Measurements from ENCODE around the gene DNAJC25.

DNAJC25 gene

DNA sequence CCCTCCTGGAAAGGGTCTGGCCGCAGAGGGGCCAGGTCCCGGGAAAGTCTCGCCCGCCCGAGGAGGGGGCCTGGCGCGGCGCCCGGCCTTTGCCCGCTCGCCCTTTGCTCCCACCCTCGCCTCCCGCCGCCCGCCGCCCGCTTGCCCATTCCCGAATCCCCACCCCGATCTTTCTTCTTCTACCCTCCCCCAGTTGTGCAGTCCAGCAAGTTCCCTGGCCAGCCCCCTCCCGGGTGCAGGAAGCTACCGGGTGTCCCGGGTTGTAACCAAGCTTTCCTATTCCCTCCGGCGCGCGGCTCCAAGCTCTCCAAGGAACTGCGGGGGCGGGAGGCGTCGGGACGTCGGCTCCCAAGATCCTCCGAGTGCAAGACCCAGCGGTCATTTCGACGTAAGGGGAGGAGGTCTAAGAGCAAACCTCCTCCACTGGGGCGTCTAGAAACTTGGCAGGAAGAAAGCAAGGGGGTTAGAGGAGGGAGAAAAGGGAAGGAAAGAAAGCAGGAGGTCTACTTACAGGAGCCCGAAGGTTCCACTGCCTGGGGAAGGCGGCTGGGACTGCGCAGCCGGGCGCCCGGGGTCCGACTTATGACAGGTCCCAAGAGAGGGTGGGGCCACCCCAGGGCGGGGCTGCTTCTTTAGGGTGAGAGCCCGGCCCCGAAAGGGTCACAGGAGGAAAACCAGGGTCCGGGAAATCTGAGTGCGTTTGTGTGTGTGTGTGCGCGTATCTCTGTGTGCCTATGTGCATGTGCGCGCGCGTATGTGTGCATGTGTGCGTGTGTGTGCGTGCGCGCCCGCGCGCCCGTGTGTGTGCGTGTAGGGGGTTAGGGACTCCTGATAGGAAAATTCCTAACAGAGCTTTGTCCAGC lies 31.8 kb upstream of the DNAJC25 start, which contains the start of gene PTGR1:
Gene PTGR1 (minus strand): TSS at position 556 of the 863 bp plus-strand sequence. CDS start 2,225 bp downstream, outside the sequence.
- Histone ChIP-seq H3K36me3 (ENCODE audit: control insufficient read depth in 4 of 4, insufficient read depth in 4 of 4, low read length in 3 of 4) (no peaks in the 10 kb centered on the region), H3K27ac (ENCODE audit: insufficient read depth in 1 of 2, low read depth in 1 of 2, low read length in 2 of 2, poor library complexity in 1 of 2, severe bottlenecking in 2 of 2) (no peak within 1 kb of the TSS), H3K9me3 (ENCODE audit: control extremely low read depth in 1 of 5, control insufficient read depth in 4 of 5, insufficient read depth in 2 of 5, low read depth in 1 of 5, low read length in 4 of 5) (no peaks in the 10 kb centered on the region), H3K27me3 (replicated peaks in 2 of 5; ENCODE audit: control insufficient read depth in 4 of 5, insufficient read depth in 5 of 5, low read length in 4 of 5) (peaks cover 0 to 23% (median 2%) of the 10 kb centered on the region in 5 experiments), H3K4me3 (ENCODE audit: control insufficient read depth in 1 of 7, extremely low read depth in 1 of 7, insufficient read depth in 4 of 7, low read depth in 2 of 7, low read length in 6 of 7) (peak within 1 kb of the TSS; percentile 41 to 77 (median 73)), H3K4me1 (ENCODE audit: control extremely low read depth in 1 of 4, control insufficient read depth in 4 of 4, insufficient read depth in 4 of 4, low read length in 3 of 4) (peaks cover 2 to 20% (median 19%) of the 10 kb centered on the region in 4 experiments)
- ChIA-PET CTCF (interaction anchor here (0.8 to 2.6 kb wide), 8 partner anchors 8 to 142 kb away, joined by 3 to 16 read pairs (median 4); no protein-coding TSS in a partner anchor), POLR2A (no interaction called here)
- WGBS (ENCODE audit: insufficient coverage): 0% methylated on average over 50 of the region's 64 CpGs
- peak; percentile 50 to 79 (median 64) for DNase-seq

DNA sequence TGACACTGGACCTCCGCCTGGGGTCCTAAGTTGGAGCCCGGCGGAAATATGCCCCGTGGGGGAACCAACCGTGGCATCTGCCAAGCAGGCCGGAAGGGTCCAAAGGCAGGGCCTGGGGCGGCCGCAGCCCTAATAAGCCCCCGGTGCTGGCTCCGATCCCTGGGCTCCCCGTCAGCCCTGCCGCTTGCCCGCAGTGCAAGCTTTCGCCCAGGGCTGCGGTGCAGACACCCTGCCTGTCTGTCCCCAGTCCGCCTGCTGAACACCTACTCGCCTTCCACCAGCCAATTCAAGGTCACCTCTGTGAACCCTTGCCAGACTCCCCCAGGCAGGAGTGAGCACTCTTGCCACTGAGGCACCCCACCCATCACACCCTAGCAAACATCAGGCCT lies 31.2 kb upstream of the DNAJC25 start:
- ChIA-PET CTCF (interaction anchor here (0.8 to 2.6 kb wide), 4 partner anchors 13 to 90 kb away, joined by 3 to 16 read pairs (median 4); no protein-coding TSS in a partner anchor), POLR2A (no interaction called here)
- H3K9me3 ChIP-seq (ENCODE audit: control extremely low read depth in 1 of 5, control insufficient read depth in 4 of 5, insufficient read depth in 2 of 5, low read depth in 1 of 5, low read length in 4 of 5): no peaks in the 10 kb centered on the region
- no peaks in the 10 kb centered on the region for H3K36me3 ChIP-seq (ENCODE audit: control insufficient read depth in 4 of 4, insufficient read depth in 4 of 4, low read length in 3 of 4)
- peaks cover 2 to 20% (median 19%) of the 10 kb centered on the region in 4 experiments for H3K4me1 ChIP-seq (ENCODE audit: control extremely low read depth in 1 of 4, control insufficient read depth in 4 of 4, insufficient read depth in 4 of 4, low read length in 3 of 4)
- H3K4me3 ChIP-seq (ENCODE audit: control insufficient read depth in 1 of 7, extremely low read depth in 1 of 7, insufficient read depth in 4 of 7, low read depth in 2 of 7, low read length in 6 of 7): peak overlapping the region in 6 of 7 experiments; percentile 63 to 77 (median 74)
- WGBS (ENCODE audit: insufficient coverage): 52% methylated on average over 17 of the region's 17 CpGs
- no peak overlapping the region for H3K27ac ChIP-seq (ENCODE audit: insufficient read depth in 1 of 2, low read depth in 1 of 2, low read length in 2 of 2, poor library complexity in 1 of 2, severe bottlenecking in 2 of 2)
- DNase-seq: no peak
- H3K27me3 ChIP-seq (replicated peaks in 2 of 5; ENCODE audit: control insufficient read depth in 4 of 5, insufficient read depth in 5 of 5, low read length in 4 of 5): peaks cover 0 to 23% (median 2%) of the 10 kb centered on the region in 5 experiments

DNA sequence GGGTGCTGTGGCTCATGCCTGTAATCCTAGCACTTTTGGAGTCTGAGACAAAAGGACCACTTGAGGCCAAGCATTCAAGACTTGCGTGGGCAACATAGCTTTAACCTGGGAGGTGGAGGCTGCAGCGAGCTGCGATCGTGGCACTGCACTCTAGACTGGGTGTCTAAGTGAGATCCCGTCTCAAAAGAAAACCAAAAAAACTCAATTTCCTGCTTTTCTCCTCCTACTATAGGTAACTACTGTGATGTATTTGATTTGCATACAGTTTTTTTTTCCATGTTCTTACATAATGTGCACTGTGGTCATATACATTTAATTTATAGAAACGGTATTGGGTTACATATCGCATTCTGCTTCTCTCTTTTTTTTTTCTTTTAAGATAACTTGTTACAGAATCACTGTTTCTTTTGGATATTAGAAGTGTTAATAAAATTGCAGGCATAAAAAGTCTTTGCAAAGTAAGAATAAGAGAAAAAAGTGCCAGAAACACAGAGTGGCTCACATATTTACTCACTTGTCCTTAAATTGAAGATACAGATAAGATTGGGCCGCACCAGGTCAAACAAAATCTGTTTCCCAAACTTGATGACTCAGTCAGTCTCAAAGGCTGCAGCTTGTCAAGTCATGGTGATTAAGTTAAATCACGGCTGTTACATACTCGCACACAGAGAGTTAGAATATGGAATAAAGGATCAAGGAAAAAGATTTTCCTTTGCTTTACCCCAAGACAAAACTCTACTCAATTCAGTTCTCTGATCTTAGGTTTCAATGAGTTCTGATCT lies 29.7 kb upstream of the DNAJC25 start:
- Histone ChIP-seq H3K36me3 (ENCODE audit: control insufficient read depth in 4 of 4, insufficient read depth in 4 of 4, low read length in 3 of 4) (no peaks in the 10 kb centered on the region), H3K27me3 (replicated peaks in 2 of 5; ENCODE audit: control insufficient read depth in 4 of 5, insufficient read depth in 5 of 5, low read length in 4 of 5) (peaks cover 0 to 23% (median 2%) of the 10 kb centered on the region in 5 experiments), H3K9me3 (ENCODE audit: control extremely low read depth in 1 of 5, control insufficient read depth in 4 of 5, insufficient read depth in 2 of 5, low read depth in 1 of 5, low read length in 4 of 5) (no peaks in the 10 kb centered on the region), H3K4me3 (ENCODE audit: control insufficient read depth in 1 of 7, extremely low read depth in 1 of 7, insufficient read depth in 4 of 7, low read depth in 2 of 7, low read length in 6 of 7) (no peak overlapping the region), H3K4me1 (ENCODE audit: control extremely low read depth in 1 of 4, control insufficient read depth in 4 of 4, insufficient read depth in 4 of 4, low read length in 3 of 4) (peaks cover 2 to 20% (median 19%) of the 10 kb centered on the region in 4 experiments), H3K27ac (ENCODE audit: insufficient read depth in 1 of 2, low read depth in 1 of 2, low read length in 2 of 2, poor library complexity in 1 of 2, severe bottlenecking in 2 of 2) (no peak overlapping the region)
- WGBS (ENCODE audit: insufficient coverage): 64% methylated on average over 2 of the region's 10 CpGs
- peak in 2 of 3 donors; percentile 53 to 67 for DNase-seq
- CTCF ChIA-PET: no interaction called here
- POLR2A ChIA-PET: no interaction called here

DNA sequence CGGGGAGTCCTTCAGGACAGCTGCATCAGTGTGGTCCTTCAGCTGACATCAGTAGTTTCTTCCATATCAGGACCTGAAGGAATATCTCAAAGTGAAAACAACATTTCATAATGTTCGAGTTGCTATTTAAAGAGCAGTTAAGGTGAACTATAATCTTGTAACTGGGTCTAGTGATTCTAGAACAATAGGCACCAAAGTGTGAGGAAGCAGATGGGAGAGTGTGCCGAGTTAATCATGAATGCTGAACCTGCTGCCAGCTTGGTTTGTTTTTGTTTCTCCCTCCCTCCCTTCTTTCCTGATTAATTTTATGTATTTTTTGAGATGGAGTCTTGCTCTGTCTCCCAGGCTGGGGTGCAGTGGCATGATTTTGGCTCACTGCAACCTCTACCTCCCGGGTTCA lies 28.1 kb upstream of the DNAJC25 start:
- Histone ChIP-seq H3K27ac (ENCODE audit: insufficient read depth in 1 of 2, low read depth in 1 of 2, low read length in 2 of 2, poor library complexity in 1 of 2, severe bottlenecking in 2 of 2) (no peak overlapping the region), H3K27me3 (replicated peaks in 2 of 5; ENCODE audit: control insufficient read depth in 4 of 5, insufficient read depth in 5 of 5, low read length in 4 of 5) (peaks cover 0 to 23% (median 2%) of the 10 kb centered on the region in 5 experiments), H3K36me3 (ENCODE audit: control insufficient read depth in 4 of 4, insufficient read depth in 4 of 4, low read length in 3 of 4) (no peaks in the 10 kb centered on the region), H3K9me3 (ENCODE audit: control extremely low read depth in 1 of 5, control insufficient read depth in 4 of 5, insufficient read depth in 2 of 5, low read depth in 1 of 5, low read length in 4 of 5) (no peaks in the 10 kb centered on the region), H3K4me3 (ENCODE audit: control insufficient read depth in 1 of 7, extremely low read depth in 1 of 7, insufficient read depth in 4 of 7, low read depth in 2 of 7, low read length in 6 of 7) (no peak overlapping the region), H3K4me1 (ENCODE audit: control extremely low read depth in 1 of 4, control insufficient read depth in 4 of 4, insufficient read depth in 4 of 4, low read length in 3 of 4) (peaks cover 2 to 18% (median 14%) of the 10 kb centered on the region in 4 experiments)
- no peak for DNase-seq
- ChIA-PET POLR2A (no interaction called here), CTCF (no interaction called here)
- WGBS (ENCODE audit: insufficient coverage): 97% methylated on average over 4 of the region's 4 CpGs

- no peaks in the 10 kb centered on the region for H3K36me3 ChIP-seq (ENCODE audit: control insufficient read depth in 4 of 4, insufficient read depth in 4 of 4, low read length in 3 of 4)
- 90% methylated on average over 13 of the region's 16 CpGs for WGBS (ENCODE audit: insufficient coverage)
- no peak overlapping the region for H3K27ac ChIP-seq (ENCODE audit: insufficient read depth in 1 of 2, low read depth in 1 of 2, low read length in 2 of 2, poor library complexity in 1 of 2, severe bottlenecking in 2 of 2)
- ChIA-PET CTCF (interaction anchor here (1.6 kb wide), 1 partner anchor 17 kb away, joined by 7 read pairs; no protein-coding TSS in a partner anchor), POLR2A (no interaction called here)
- peaks cover 0 to 18% (median 2%) of the 10 kb centered on the region in 5 experiments for H3K27me3 ChIP-seq (replicated peaks in 2 of 5; ENCODE audit: control insufficient read depth in 4 of 5, insufficient read depth in 5 of 5, low read length in 4 of 5)
- no peaks in the 10 kb centered on the region for H3K9me3 ChIP-seq (ENCODE audit: control extremely low read depth in 1 of 5, control insufficient read depth in 4 of 5, insufficient read depth in 2 of 5, low read depth in 1 of 5, low read length in 4 of 5)
- H3K4me1 ChIP-seq (ENCODE audit: control extremely low read depth in 1 of 4, control insufficient read depth in 4 of 4, insufficient read depth in 4 of 4, low read length in 3 of 4): peaks cover 0 to 8% (median 7%) of the 10 kb centered on the region in 4 experiments
- no peak for DNase-seq
- no peak overlapping the region for H3K4me3 ChIP-seq (ENCODE audit: control insufficient read depth in 1 of 7, extremely low read depth in 1 of 7, insufficient read depth in 4 of 7, low read depth in 2 of 7, low read length in 6 of 7)
These were observed 27.0 kb upstream of the DNAJC25 start for GRCh38 chr9:111604054-111604615.

DNA sequence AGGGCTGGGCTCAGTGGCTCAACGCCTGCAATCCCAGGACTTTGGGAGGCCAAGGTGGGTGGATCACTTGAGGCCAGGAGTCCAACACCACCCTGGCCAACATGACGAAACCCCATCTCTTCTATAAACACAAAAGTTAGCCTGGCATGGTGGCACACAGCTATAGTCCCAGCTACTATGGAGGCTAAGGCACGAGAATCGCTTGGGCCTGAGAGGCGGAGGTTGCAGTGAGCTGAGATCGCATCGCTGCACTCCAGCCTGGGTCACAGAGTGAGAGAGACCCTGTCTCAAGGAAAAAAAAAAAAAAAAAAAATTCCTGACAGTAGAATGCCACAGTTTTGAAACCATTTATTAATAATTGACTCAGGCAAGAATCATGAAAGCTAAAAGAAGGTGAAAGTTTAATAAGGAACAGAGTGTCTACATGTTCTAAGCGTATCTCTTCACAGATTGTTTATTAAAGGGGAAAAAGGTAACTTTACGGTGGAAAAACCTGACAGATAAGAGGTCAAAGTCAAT lies 26.0 kb upstream of the DNAJC25 start:
- H3K27ac ChIP-seq (ENCODE audit: insufficient read depth in 1 of 2, low read depth in 1 of 2, low read length in 2 of 2, poor library complexity in 1 of 2, severe bottlenecking in 2 of 2): no peak overlapping the region
- CTCF ChIA-PET: interaction anchor here (0.7 to 1.6 kb wide), 2 partner anchors 16 to 22 kb away, joined by 3 to 7 read pairs; no protein-coding TSS in a partner anchor
- DNase-seq: no peak
- no peak overlapping the region for H3K4me3 ChIP-seq (ENCODE audit: control insufficient read depth in 1 of 7, extremely low read depth in 1 of 7, insufficient read depth in 4 of 7, low read depth in 2 of 7, low read length in 6 of 7)
- WGBS (ENCODE audit: insufficient coverage): 100% methylated on average over 5 of the region's 9 CpGs
- POLR2A ChIA-PET: interaction anchor here (0.5 kb wide), 1 partner anchor 1439 kb away, joined by 4 read pairs; no protein-coding TSS in a partner anchor
- no peaks in the 10 kb centered on the region for H3K36me3 ChIP-seq (ENCODE audit: control insufficient read depth in 4 of 4, insufficient read depth in 4 of 4, low read length in 3 of 4)
- peaks cover 0 to 11% (median 2%) of the 10 kb centered on the region in 5 experiments for H3K27me3 ChIP-seq (replicated peaks in 2 of 5; ENCODE audit: control insufficient read depth in 4 of 5, insufficient read depth in 5 of 5, low read length in 4 of 5)
- no peaks in the 10 kb centered on the region for H3K4me1 ChIP-seq (ENCODE audit: control extremely low read depth in 1 of 4, control insufficient read depth in 4 of 4, insufficient read depth in 4 of 4, low read length in 3 of 4)
- H3K9me3 ChIP-seq (ENCODE audit: control extremely low read depth in 1 of 5, control insufficient read depth in 4 of 5, insufficient read depth in 2 of 5, low read depth in 1 of 5, low read length in 4 of 5): no peaks in the 10 kb centered on the region

All from common myeloid progenitor, CD34-positive (primary cell).